IMR-90 (cell line): ENCODE data around the gene PPP1R1A.

ENCODE experiments used
- CEBPB ChIP-seq: IDR thresholded peaks from 2 replicates; pipeline ENCODE4 v1.6.1; 2012; ENCODE audit warnings: low read depth, low read length, improper control_type of control experiment
- CTCF ChIP-seq: conservative IDR thresholded peaks from 2 replicates; pipeline ENCODE4 v1.5.1; 2012; ENCODE audit warnings: mild to moderate bottlenecking, low read depth, low read length, improper control_type of control experiment
- MAZ ChIP-seq: IDR thresholded peaks from 2 replicates; pipeline ENCODE4 v1.6.1; 2012; ENCODE audit warnings: low read depth, mild to moderate bottlenecking, low read length, improper control_type of control experiment, moderate library complexity, borderline replicate concordance
- MXI1 ChIP-seq: IDR thresholded peaks from 2 replicates; pipeline ENCODE4 v1.6.1; 2012; ENCODE audit warnings: low read depth, mild to moderate bottlenecking, low read length, moderate library complexity, borderline replicate concordance
- POLR2A ChIP-seq: IDR thresholded peaks from 2 replicates; pipeline ENCODE4 v1.6.1; 2012; ENCODE audit warnings: mild to moderate bottlenecking, low read depth, low read length
- RAD21 ChIP-seq: IDR thresholded peaks from 2 replicates; pipeline ENCODE4 v1.6.1; 2012; ENCODE audit warnings: low read length, improper control_type of control experiment
- RCOR1 ChIP-seq: IDR thresholded peaks from 2 replicates; pipeline ENCODE4 v1.6.1; 2012; ENCODE audit warnings: mild to moderate bottlenecking, low read length, improper control_type of control experiment; ENCODE audit not compliant: insufficient replicate concordance
- RFX5 ChIP-seq: IDR thresholded peaks from 2 replicates; pipeline ENCODE4 v1.8.0; 2012; ENCODE audit warnings: low read depth, mild to moderate bottlenecking, low read length, moderate library complexity
- SMC3 ChIP-seq: fragments of 150-350 bp; IDR thresholded peaks from 2 replicates; pipeline ENCODE4 v1.6.1; 2016; ENCODE audit warnings: low read depth, mild to moderate bottlenecking, antibody characterized with exemption, low read length, moderate library complexity
- USF2 ChIP-seq: fragments of 150-350 bp; IDR thresholded peaks from 2 replicates; pipeline ENCODE4 v1.6.1; 2017; ENCODE audit warnings: mild to moderate bottlenecking, antibody characterized with exemption, low read length, low read depth

GRCh38 chr12:54560374-54560858, 28.0 kb downstream of the PPP1R1A start:
- TF ChIP-seq CTCF: no peak
- no peak for TF ChIP-seq RCOR1
- TF ChIP-seq USF2: no peak
- TF ChIP-seq MAZ: no peak
- TF ChIP-seq POLR2A: no peak
- no peak for TF ChIP-seq CEBPB
- no peak for TF ChIP-seq RAD21
- TF ChIP-seq RFX5: no peak
- TF ChIP-seq MXI1: no peak
- no peak for TF ChIP-seq SMC3
